Inferior parietal cortex (tissue), 1 donor: ENCODE measurements around the gene CD47.

ENCODE experiments used
- DNase-seq: peaks from one replicate; pipeline ENCODE4 v3.0.0-alpha.2; 2016; ENCODE audit errors: extremely low spot score

CD47 gene

GRCh38 chr3:108053067-108053466 lies 37.8 kb downstream of the CD47 start:
- no peak for DNase-seq

- DNase-seq: no peak
Observed at GRCh38 chr3:108051005-108051404, 39.8 kb downstream of the CD47 start.

- no peak for DNase-seq
Observed at GRCh38 chr3:108047987-108048386, 42.8 kb downstream of the CD47 start.

GRCh38 chr3:108046247-108046646 lies 44.6 kb downstream of the CD47 start:
- DNase-seq: no peak

GRCh38 chr3:108044699-108045098 lies 46.1 kb downstream of the CD47 start:
- DNase-seq: no peak

GRCh38 chr3:108042300-108042699 lies 48.5 kb downstream of the CD47 start:
- DNase-seq: no peak

- no peak for DNase-seq
Observed at GRCh38 chr3:108041253-108041652, 49.6 kb downstream of the CD47 start.

- DNase-seq: no peak
Observed at GRCh38 chr3:108037770-108038169, 53.1 kb downstream of the CD47 start.

GRCh38 chr3:108036984-108037741 lies 53.7 kb downstream of the CD47 start:
- peak; percentile 35 for DNase-seq

- DNase-seq: no peak
Observed at GRCh38 chr3:108036401-108036800, 54.4 kb downstream of the CD47 start.

GRCh38 chr3:108035751-108036150 lies 55.1 kb downstream of the CD47 start:
- no peak for DNase-seq

GRCh38 chr3:108031895-108032294 lies 58.9 kb downstream of the CD47 start:
- DNase-seq: no peak

- DNase-seq: no peak
Observed at GRCh38 chr3:108030960-108031359, 59.9 kb downstream of the CD47 start.

- no peak for DNase-seq
Observed at GRCh38 chr3:108029466-108029865, 61.4 kb downstream of the CD47 start.

- no peak for DNase-seq
Observed at GRCh38 chr3:108028896-108029295, 61.9 kb downstream of the CD47 start.

- DNase-seq: no peak
Observed at GRCh38 chr3:108025177-108025576, 65.7 kb downstream of the CD47 start.

GRCh38 chr3:108024146-108024850 lies 66.5 kb downstream of the CD47 start:
- no peak for DNase-seq

- DNase-seq: no peak
Observed at GRCh38 chr3:108022256-108023150, 68.3 kb downstream of the CD47 start.

GRCh38 chr3:108021533-108021932 lies 69.3 kb downstream of the CD47 start:
- DNase-seq: no peak

- DNase-seq: no peak
Observed at GRCh38 chr3:108021131-108021530, 69.7 kb downstream of the CD47 start.

GRCh38 chr3:108018552-108018951 lies 72.3 kb downstream of the CD47 start:
- no peak for DNase-seq

- no peak for DNase-seq
Observed at GRCh38 chr3:108017587-108017986, 73.2 kb downstream of the CD47 start.
